ENCODE measurements around the gene TUBD1. TPM values are rescaled to one million over a fixed set of nuclear protein-coding genes. Genes with fewer than 3 reads are reported as not detected.
"Not testable (repeated sequence)": the region's sequence is repeated elsewhere in the genome, so short reads cannot be mapped to it uniquely, and the experiment has no call there.

Gene TUBD1
- total RNA-seq, 1 experiment from 2014 or later: 10.5 TPM

DNA sequence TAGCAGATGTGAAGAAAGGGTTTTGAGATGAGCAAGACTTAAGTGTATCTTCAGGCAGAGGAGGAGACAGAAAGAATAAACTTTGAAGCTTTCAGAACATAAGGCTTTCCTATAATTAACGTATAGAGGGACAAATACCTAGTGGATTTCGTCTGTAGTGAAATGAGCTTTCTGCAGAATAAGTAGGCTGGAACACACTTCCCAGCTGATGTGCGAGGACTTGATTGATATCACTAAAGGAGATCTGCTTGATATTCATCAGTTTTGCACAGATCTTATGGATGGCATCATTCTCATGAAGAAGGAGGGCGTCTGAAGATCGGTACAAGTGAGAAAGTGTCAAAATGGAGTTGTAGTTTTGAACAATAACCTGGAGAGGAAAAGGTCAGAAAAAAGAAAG, 14.8 kb downstream of the TUBD1 start:
- DNase-seq (ENCODE audit: extremely low read depth, low read depth): no peak

DNA sequence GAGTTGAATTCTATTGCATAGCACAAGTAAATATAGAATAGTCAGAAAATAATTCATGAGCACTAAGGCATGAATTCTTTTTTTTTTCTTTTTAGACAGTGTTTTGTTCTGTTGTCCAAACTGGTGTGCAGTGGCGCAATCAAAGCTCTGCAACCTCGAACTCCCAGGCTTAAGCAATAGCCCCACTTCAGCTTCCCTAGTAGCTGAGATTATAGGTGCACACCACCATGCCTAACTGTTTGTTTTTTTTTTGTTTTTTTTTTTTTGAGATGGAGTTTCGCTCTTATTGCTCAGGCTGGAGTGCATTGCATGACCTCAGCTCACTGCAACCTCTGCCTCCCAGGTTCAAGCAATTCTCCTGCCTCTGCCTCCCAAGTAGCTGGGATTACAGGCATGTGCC, 16.6 kb downstream of the TUBD1 start:
- no peak for DNase-seq (ENCODE audit: extremely low read depth, low read depth)

DNA sequence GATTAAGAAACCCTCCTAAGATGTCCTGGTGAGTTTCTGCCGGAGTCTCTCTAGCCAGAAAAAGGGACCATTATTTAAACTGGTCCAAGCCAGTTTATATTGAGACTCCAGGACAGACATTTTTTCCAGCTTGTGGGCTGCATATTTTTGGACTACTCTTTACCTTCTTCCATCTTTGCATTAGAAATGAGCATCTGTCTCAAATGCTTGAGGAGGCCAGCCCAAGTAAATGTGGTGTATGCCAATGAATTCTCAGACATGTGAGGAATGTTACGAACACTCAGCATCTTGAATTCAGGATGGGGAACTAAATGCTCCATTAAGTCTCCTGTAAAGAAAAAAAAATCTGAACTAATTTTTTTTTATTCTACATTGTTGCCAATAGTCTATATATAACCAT, 18.4 kb downstream of the TUBD1 start:
- no peak for DNase-seq (ENCODE audit: extremely low read depth, low read depth)

DNA sequence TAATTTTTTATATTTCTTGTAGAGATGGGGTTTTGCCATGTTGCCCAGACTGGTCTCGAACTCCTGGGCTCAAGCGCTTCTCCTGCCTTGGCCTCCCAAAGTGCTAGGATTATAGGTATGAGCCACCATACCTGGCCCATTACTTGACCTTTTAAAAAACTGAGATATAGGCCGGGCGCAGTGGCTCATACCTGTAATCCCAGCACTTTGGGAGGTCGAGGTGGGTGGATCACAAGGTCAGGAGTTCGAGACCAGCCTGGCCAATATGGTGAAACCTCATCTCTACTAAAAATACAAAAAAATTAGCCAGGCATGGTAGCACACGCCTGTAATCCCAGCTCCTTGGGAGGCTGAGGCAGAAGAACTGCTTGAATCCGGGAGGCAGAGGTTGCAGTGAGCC, 19.3 kb downstream of the TUBD1 start:
- not testable (repeated sequence) for DNase-seq (ENCODE audit: extremely low read depth, low read depth)

DNA sequence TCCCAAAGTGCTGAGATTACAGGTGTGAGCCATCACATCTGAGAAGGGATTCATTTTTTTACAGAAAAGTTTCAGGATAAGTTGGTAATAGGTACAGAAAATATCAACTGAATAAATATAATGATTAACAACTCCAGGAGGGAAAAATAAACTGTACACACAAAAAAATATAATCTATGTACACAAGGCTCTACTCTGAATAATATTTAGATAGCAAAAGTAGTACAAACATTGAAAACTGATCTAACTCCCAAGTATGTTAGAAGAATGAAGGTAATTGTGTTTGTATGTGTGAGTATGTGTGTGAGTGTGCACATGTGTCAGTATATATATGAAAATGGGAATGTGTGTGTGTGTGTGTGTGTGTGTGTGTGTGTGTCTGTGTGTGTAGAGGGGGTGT, 20.4 kb downstream of the TUBD1 start:
- DNase-seq (ENCODE audit: extremely low read depth, low read depth): no peak

DNA sequence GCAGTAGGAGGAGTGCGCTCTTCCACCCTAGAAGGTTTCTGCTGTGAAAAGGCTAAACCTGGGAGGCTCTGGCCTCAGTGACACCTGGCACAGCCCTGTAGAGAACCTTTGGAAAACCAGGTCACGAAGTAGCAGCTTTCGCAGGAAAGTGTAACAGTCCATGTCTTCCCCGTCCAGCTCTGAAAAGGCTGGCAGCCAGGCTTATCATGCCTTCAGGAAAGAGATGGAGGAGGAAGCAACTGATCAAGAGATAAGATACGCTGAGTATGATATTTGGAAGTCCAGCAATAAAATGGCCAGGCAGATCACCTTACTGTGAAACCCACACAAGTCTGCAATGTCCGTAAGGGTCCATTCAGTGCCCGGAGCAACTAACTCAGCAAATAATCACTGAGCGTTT, 22.3 kb downstream of the TUBD1 start:
- no peak for DNase-seq (ENCODE audit: extremely low read depth, low read depth)

DNA sequence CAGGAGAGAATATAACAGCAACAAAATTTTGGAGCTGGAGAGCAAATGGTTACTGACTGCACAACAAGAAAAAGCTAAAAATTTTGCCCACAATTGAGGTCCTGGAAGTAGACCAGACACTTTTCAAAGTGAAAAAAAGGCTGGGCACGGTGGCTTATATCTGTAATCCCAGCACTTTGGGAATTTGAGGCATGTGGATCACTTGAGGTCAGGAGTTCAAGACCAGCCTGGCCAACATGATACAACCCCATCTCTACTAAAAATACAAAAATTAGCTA, 22.9 kb downstream of the TUBD1 start:
- no peak for DNase-seq (ENCODE audit: extremely low read depth, low read depth)

DNA sequence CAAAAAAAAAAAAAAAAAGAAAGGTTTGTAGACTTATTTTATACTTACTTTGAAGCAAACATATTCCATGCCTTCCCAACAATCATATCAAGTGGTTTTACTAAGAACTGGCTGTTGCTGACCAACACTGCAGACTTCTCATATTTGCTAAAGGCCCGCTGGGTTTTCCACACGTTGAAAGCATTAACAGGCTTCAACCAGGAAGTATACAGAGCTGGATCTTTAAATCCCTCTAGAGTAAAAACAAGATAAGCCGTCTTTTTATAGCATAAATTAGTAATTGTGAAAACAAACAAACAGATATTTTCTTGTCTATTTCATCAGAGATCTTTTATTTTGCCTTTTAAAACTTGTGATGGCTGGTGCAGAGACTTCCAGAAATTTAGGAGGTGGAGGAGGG, 29.1 kb downstream of the TUBD1 start:
- no peak for DNase-seq (ENCODE audit: extremely low read depth, low read depth)

DNA sequence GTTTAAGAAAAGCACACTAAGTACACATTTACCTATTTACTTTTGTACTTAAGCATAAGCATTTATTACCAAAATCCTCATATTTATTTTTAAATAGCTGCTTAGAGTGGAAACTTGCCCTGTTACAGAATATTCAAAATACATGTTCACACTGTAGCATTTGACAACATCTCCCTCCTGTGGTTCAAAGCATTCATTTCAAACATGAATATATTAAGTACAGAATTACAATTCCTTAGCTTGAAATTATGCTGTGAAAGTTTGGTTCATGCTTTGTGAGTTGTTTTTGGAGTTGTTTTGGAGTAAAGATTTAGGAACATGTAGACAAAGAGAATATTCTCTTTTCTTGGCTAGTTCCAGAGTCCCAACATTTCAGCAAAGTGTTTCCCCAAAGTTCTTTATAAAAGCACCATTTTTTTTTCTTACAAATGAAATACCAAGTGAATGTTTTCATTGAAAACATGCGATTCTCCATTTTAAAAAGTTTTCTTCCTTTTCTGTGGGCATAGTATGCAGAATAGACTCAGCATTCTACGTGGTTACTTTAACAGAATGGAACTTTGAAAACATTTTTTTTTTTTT, 33.2 kb downstream of the TUBD1 start:
- DNase-seq (ENCODE audit: extremely low read depth, low read depth): no peak

DNA sequence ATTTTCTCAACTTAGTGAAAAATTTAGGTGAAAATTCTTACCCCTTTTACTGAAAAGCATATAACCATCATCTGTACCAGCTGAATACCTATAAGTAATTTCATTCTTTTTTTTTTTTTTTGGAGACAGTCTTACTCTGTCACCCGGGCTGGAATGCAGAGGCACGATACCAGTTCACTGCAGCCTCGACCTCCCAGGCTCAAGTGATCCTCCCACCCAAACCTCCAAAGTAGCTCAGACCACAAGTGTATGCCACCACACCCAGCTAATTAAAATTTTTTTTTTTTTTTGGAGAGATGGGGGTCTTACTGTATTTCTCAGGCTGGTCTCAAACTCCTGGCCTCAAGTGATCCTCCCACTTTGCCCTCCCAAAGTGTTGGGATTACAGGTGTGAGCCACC, 33.8 kb downstream of the TUBD1 start:
- DNase-seq (ENCODE audit: extremely low read depth, low read depth): no peak

DNA sequence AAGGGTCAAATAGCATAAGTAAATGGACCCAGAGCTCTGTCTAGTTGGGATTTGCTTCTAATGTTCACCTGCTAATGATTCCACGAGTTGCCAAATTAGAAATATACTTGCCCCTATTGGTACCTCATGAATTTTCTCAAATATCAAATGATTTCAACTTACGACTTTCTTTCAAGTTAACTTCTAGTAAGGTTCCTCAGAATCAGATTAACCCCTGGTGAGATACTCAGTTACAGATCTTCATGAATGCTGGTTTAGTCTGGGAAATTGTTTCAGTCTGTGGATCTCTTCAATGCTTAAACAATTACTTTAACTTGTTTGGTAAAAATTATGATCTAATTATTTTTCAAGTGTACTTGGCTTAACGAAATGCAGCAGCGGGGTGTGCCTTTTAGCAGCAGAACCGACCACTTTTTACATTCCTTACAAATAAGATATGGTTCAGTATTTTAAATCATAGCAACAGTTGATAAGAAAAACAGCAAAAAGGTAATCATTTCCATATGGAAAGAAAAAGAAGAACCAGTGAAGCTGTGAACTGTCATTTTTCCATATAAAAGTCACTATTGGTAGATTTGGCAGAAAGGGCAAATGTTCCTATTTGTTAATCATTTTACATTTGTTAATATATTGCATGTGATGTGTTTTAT, 34.5 kb downstream of the TUBD1 start:
- DNase-seq (ENCODE audit: extremely low read depth, low read depth): no peak

DNA sequence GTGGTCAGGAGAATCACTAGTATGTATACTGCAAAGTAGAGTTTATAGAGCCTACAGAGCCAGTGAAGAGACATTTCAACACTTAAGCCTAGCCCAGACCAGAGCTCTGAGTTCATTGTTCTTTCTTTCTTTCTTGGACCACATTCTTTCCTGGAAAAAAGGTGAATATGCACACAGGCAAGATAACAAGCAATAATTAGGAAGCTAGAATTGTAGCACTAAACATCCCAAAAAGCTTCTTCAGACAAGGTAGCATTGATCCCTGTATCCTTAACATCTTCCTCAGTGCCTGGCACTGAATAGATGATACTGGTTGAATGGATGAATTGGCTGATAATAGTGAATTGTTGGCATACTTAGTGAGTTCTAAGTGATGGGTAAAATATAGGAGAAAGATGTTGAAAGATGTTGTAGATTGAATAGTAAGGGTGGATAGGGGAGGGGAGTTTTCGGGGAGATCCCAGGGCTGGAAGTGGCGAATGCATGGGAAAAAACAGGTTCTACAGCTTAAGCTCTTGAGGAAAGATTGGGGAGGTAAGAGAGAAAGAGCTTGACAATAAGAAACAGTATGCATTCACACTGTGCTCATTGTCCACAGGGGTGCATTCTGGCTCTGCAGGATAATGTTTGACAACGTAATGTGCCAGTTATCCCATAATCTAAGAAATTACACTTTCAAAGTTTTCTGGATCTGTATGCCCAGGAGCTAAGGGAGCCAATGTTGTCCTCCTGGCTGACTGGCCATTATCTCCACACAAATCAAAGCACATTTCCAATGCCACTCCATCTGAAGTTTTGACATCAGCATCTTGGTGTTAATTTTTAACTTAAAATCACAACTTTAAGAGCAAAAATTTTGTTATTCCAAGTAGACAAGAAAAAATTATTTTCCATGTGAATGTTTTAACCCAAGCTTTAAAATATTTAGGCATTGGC, 35.6 kb downstream of the TUBD1 start:
- DNase-seq (ENCODE audit: extremely low read depth, low read depth): no peak

DNA sequence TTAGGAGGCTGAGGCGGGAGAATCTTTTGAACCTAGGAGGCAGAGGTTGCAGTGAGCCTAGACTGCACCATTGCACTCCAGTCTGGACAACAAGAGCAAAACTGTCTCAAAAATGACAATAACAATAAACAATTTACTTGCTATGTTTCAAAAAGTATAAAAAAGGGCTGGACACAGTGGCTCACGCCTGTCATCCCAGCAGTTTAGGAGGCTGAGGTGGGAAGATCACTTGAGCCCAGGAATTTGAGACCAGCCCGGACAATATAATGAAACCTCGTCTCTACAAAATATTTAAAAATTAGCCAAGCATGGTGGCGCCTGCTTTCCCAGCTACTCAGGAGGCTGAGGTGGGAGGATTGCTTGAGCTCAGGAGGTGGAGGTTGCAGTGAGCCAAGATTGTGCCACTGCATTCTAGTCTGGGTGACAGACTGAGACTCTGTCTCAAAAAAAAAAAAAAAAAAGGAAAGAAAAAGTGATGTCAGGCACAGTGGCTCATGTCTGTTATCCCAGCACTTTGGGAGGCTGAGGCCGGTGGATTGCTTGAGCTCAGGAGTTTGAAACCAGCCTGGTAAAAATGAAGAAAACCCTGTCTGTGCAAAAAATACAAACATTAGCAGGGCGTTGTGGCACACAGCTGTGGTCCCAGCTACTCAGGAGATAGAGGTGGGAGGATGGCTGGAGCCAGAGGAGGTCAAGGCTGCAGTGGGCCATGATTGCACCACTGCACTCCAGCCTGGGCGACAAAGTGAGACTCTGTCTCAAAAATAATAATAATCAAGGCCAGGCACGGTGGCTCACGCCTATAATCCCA, 38.6 kb downstream of the TUBD1 start:
- DNase-seq (ENCODE audit: extremely low read depth, low read depth): not testable (repeated sequence)

DNA sequence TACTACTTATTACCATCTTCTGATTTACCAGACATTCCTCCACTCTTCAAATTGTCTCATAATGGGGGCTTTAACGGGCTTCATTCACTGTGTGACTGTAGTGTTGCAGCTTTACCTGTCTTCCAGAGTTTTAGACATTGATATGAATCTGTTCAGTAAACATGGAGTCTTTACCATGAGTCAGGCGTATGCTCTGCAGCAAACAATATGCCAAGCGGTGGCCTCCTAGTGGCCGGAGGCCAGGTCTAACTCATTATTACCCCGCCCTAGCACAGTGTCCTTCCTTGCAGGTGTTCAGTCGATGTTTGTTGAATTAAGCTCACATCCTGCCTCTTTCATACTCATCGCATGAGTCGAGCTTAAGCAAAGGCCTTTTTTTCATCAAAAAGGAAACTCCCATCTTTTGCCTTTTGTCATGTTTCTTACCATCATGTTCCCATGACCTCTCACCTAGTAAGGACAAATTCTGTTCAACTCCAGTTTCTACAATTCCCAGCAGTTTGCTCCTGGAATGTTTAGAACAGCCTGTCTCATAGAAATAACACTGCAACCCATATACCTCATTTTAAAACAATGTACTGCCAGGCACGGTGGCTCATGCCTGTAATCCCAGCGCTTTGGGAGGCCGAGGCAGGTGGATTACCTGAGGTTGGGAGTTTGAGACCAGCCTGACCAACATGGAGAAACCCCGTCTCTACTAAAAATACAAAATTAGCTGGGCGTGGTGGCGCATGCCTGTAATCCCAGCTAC, 39.4 kb downstream of the TUBD1 start:
- no peak for DNase-seq (ENCODE audit: extremely low read depth, low read depth)

DNA sequence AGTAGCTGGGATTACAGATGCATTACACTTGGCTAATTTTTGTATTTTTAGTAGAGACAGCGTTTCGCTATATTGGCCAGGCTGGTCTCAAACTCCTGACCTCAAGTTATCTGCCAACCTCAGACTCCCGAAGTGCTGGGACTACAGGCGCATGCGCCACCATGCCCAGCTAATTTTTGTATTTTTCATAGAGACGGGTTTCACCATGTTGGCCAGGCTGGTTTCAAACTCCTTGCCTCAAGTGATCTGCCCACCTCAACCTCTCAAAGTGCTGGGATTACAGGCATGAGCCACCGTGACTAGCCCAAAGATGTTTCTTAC, 39.9 kb downstream of the TUBD1 start:
- DNase-seq (ENCODE audit: extremely low read depth, low read depth): not testable (repeated sequence)

DNA sequence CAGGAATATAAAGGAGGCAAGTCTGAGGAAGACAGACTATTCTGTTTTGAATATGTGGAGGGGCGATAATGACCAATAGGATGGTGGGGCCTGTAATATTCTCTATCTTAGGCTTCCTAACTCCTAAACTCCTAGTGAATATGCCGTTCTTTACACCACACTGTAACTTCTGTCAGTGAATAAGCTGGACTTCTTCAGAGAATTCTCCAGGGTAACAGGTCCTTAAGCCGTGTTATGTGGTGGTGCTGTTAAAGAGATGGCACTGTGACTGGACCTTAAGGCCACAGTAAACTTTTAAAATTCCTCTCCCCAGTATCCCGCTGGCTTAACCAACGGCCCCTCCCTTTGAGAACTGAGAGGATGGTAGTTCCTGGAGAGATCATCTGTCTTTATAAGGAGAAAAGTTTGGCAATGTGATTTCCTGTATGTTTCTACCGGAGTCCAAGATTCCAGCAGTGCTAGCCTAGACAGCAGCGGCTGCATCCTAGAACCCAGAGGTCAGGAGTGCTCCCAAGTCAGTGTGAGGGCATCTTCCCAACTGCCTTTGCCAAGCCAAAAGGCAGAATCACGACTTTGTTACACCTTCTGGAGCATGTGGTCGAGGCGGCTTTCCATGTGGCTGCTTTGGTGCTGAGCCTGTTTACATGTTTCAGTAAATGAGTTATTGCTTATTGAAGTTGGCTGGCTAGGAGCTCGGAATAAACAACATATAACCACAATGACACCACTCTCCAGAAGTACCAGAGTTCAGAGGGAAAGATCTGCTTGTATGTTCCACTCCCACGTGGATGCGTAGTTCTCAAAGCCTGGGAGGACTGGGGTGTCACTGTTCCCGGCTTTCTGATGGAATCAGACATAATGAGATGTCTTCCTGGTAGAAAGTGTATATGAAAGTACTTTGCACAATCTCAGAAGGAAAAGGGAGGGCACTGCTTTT, 41.0 kb downstream of the TUBD1 start:
- no peak for DNase-seq (ENCODE audit: extremely low read depth, low read depth)

DNA sequence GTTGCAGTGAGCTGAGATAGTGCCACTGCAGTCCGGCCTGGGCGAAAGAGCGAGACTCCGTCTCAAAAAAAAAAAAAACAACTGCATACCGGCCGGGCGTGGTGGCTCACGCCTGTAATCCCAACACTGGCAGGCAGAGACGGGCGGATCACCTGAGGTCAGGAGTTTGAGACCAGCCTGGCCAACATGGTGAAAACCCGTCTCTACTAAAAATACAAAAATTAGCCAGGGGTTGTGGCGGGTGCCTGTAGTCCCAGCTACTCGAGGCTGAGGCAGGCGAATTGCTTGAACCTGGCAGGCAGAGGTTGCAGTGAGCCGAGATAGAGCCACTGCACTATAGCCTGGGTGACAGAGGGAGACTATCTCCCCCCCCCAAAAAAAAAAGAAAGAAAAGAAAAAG, 42.4 kb downstream of the TUBD1 start:
- DNase-seq (ENCODE audit: extremely low read depth, low read depth): not testable (repeated sequence)

DNA sequence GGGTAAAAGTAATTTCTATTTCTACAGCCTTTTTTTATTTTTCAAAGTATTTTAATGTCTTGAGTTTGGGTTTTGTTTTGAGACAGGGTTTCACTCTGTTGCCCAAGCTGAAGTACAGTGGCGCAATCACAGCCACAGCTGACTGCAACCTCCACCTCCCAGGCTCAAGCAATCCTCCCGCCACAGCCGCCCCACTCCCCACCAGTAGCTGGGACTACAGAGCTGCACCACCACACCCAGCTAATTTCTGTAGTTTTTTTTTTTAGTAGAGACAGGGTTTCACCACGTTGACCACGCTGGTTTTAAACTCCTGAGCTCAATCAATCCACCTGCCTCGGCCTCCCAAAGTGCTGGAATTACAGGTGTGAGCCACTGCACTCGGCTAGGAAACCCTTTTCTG, 44.0 kb downstream of the TUBD1 start:
- DNase-seq (ENCODE audit: extremely low read depth, low read depth): no peak

DNA sequence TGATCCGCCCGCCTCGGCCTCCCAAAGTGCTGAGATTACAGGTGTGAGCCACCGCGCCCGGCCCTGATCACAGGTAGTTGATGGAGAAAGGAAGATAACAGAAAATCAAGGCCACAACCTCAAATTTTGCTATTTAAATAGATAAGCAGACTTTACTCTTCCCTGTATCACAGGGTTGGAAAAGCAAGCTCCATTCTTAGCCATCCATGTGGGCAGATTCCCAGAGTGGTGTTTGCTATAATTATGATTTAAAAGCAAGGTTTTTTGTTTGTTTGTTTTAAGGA, 44.4 kb downstream of the TUBD1 start:
- DNase-seq (ENCODE audit: extremely low read depth, low read depth): no peak
